Suppressor macrophage treated with lipopolysaccharide for 1 hour (primary cell): ENCODE measurements around the gene IFNL2.

Source experiments
- DNase-seq, 3 donors: peaks; one replicate each; pipeline ENCODE4 v3.0.0-alpha.2; 2020 to 2022

The IFNL2 gene

DNA sequence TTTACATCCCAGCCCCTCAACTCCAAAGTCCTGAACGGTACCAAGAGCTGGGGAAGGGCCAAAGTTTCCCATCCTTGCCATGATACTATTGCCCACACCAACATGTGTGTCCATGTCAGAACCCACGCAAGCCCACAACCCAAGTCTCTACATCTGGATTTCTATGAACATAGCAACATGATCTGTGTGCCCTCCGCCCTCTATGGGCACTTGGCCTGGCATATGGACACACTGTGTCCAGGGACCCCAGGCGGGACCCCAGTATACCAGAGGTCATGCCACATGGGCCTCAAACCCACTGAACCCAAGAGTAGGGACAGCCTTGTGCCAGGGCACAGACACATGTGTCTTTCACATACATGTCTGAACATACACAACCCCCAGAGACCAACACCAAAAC is 50.5 kb downstream of the IFNL2 start:
- DNase-seq = no peak

DNA sequence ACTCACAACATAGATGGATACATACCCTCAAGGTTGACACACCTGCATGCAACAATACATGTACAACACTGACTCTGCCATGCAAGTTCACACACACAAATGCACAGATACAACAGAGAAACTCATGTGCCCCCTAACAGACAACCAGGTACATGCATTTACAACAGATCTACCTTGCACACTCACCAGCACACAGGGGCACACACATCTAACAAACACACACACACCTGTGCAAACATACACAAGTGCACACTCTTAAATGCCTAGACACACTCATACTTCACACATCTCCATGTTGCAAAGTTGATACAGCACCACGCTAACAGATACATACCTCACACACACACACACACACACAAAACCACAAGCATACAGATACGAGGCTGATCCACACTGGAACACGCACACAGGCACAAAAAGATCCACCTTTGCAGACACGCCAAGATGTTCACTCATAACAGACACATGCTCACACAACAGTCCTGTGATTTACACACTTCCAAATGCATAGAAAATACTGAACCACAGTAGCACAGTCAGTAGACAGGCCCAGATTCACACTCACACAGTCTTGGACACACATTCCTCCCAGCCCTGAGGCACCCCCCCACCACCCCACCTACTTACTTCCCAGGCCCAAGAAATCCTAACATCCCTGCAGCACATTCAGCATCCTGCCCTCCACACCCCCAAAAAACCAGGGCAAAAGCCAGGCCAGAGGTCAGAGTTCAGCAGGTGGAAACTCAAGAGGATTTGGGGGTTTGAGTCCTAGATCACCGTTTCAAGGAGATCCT is 51.1 kb downstream of the IFNL2 start:
- no peak for DNase-seq
